H1 (cell line): ENCODE results near the gene GSK3B. TPM values are rescaled to one million over a fixed set of nuclear protein-coding genes. Genes with fewer than 3 reads are reported as not detected.

Experiments used
- CTCF ChIA-PET: fragments of 300-600 bp; sonication (Branson Sonifier 250); formaldehyde crosslinking; loops from one replicate; lab custom pipeline; 2021; ENCODE audit not compliant: partially characterized antibody; lab: Charles Lee
- POLR2A ChIA-PET: fragments of 300-600 bp; sonication (Branson Sonifier 250); formaldehyde crosslinking; loops from one replicate; lab custom pipeline; 2021; ENCODE audit warnings: inconsistent platforms; ENCODE audit not compliant: partially characterized antibody; lab: Charles Lee
- DNase-seq, 2 experiments: peaks; one replicate each; pipeline versions ENCODE4 v3.0.0 to v3.0.0-alpha.2; 2010 to 2022; ENCODE audit warnings: low spot score in 2 of 2, low read depth in 1 of 2, mixed read lengths in 1 of 2
- FAIRE-seq: peaks from 2 replicates; lab custom pipeline; 2011; peaks lifted over from hg19 to GRCh38; lab: Jason Lieb, UNC
- H2AFZ ChIP-seq: 2 replicates; pipeline ENCODE4 v1.8.1; 2012; ENCODE audit warnings: low read length, inconsistent platforms
- H2AK5ac ChIP-seq: 2 replicates; pipeline ENCODE4 v1.6.1; 2013; ENCODE audit warnings: low read depth, low read length
- H2BK120ac ChIP-seq: replicated peaks from 2 replicates; pipeline ENCODE3; 2013; ENCODE audit warnings: low read depth, low read length, inconsistent platforms
- H2BK12ac ChIP-seq: 2 replicates; pipeline ENCODE4 v1.6.1; 2013; ENCODE audit warnings: low read depth, low read length
- H2BK15ac ChIP-seq: 2 replicates; pipeline ENCODE4 v1.6.1; 2013; ENCODE audit warnings: low read length
- H2BK20ac ChIP-seq: 2 replicates; pipeline ENCODE4 v1.6.1; 2013; ENCODE audit warnings: low read length
- H2BK5ac ChIP-seq: 2 replicates; pipeline ENCODE4 v1.6.1; 2013; ENCODE audit warnings: low read depth, low read length
- H3K14ac ChIP-seq: 2 replicates; pipeline ENCODE4 v1.6.1; 2013; ENCODE audit warnings: inconsistent platforms; ENCODE audit not compliant: insufficient read length
- H3K18ac ChIP-seq: 2 replicates; pipeline ENCODE4 v1.6.1; 2013; ENCODE audit warnings: low read length; ENCODE audit errors: extremely low read depth
- H3K23ac ChIP-seq: 2 replicates; pipeline ENCODE4 v1.6.1; 2013; ENCODE audit warnings: inconsistent platforms; ENCODE audit not compliant: insufficient read length
- H3K23me2 ChIP-seq: 2 replicates; pipeline ENCODE4 v1.6.1; 2013; ENCODE audit warnings: low read depth, low read length
- H3K27ac ChIP-seq: 2 replicates; pipeline ENCODE4 v1.6.1; 2011; ENCODE audit warnings: low read depth, low read length, inconsistent platforms
- H3K27me3 ChIP-seq, 4 experiments: replicated peaks in 1 of 4; 1 replicate in 1 of 4; 2 replicates in 3 of 4; pipeline versions ENCODE4 v1.6.1 to v1.8.1; 2011 to 2013; ENCODE audit warnings: low read length in 3 of 4, mild to moderate bottlenecking in 3 of 4, inconsistent platforms in 2 of 4, mixed read lengths in 2 of 4, moderate library complexity in 1 of 4; ENCODE audit not compliant: control insufficient read depth in 3 of 4, insufficient read depth in 3 of 4; ENCODE audit errors: extremely low read depth in 1 of 4
- H3K36me3 ChIP-seq, 4 experiments: 2 replicates each; pipeline versions ENCODE4 v1.6.1 to v1.8.1; 2011 to 2013; ENCODE audit warnings: mild to moderate bottlenecking in 4 of 4, low read length in 3 of 4, moderate library complexity in 2 of 4, control low read depth in 1 of 4, inconsistent platforms in 1 of 4; ENCODE audit not compliant: insufficient read depth in 4 of 4, control insufficient read depth in 2 of 4
- H3K4ac ChIP-seq: replicated peaks from 2 replicates; pipeline ENCODE3; 2013; ENCODE audit warnings: low read length, low read depth, mixed read lengths, inconsistent platforms; ENCODE audit not compliant: insufficient read length
- H3K4me1 ChIP-seq, 4 experiments: replicated peaks in 1 of 4; 1 replicate in 1 of 4; 2 replicates in 3 of 4; pipeline versions ENCODE4 v1.6.1 to v1.8.1; 2011 to 2013; ENCODE audit warnings: low read length in 3 of 4, inconsistent platforms in 2 of 4, mixed read lengths in 1 of 4; ENCODE audit not compliant: insufficient read depth in 4 of 4, control insufficient read depth in 3 of 4
- H3K4me2 ChIP-seq, 2 experiments: 2 replicates each; pipeline versions ENCODE4 v1.6.1 to v1.8.1; 2011 to 2013; ENCODE audit warnings: low read depth in 2 of 2, low read length in 2 of 2, control low read depth in 1 of 2, inconsistent platforms in 1 of 2, mild to moderate bottlenecking in 1 of 2; ENCODE audit not compliant: insufficient read depth in 1 of 2
- H3K4me3 ChIP-seq, 4 experiments: fragments of 200-600, 300-600 bp in 1 of 4; sonication (generic), shearing (Covaris generic), sonication (Bioruptor Twin) in 1 of 4; 2 replicates each; pipeline versions ENCODE4 v1.5.1 to v1.8.1; 2011 to 2016; ENCODE audit warnings: low read length in 4 of 4, low read depth in 3 of 4, control low read depth in 2 of 4, inconsistent platforms in 2 of 4, mild to moderate bottlenecking in 2 of 4, mixed read lengths in 1 of 4, moderate library complexity in 1 of 4; ENCODE audit not compliant: insufficient read depth in 2 of 4; ENCODE audit errors: extremely low read depth in 1 of 4
- H3K56ac ChIP-seq: replicated peaks from 2 replicates; pipeline ENCODE3; 2013; ENCODE audit warnings: low read depth, mild to moderate bottlenecking, mixed read lengths, low read length, inconsistent platforms; ENCODE audit not compliant: insufficient read length
- H3K79me1 ChIP-seq: 2 replicates; pipeline ENCODE4 v1.6.1; 2013; ENCODE audit warnings: low read depth, low read length, control low read depth
- H3K79me2 ChIP-seq, 2 experiments: 2 replicates each; pipeline versions ENCODE4 v1.6.1 to v1.8.1; 2012 to 2013; ENCODE audit warnings: low read length in 2 of 2, mild to moderate bottlenecking in 2 of 2, inconsistent platforms in 1 of 2; ENCODE audit not compliant: insufficient read depth in 2 of 2, control insufficient read depth in 1 of 2
- H3K9ac ChIP-seq, 4 experiments: replicated peaks in 1 of 4; 1 replicate in 1 of 4; 2 replicates in 3 of 4; pipeline versions ENCODE4 v1.6.1 to v1.8.1; 2011 to 2013; ENCODE audit warnings: low read depth in 3 of 4, low read length in 3 of 4, control low read depth in 2 of 4, mild to moderate bottlenecking in 2 of 4, moderate library complexity in 2 of 4, inconsistent platforms in 1 of 4; ENCODE audit errors: extremely low read depth in 1 of 4
- H3K9me3 ChIP-seq, 2 experiments: 2 replicates each; pipeline versions ENCODE4 v1.6.1 to v1.8.1; 2012 to 2013; ENCODE audit warnings: mild to moderate bottlenecking in 2 of 2, moderate library complexity in 2 of 2, control low read depth in 1 of 2, inconsistent platforms in 1 of 2, low read depth in 1 of 2, low read length in 1 of 2, mixed read lengths in 1 of 2; ENCODE audit not compliant: insufficient read depth in 2 of 2
- H4K20me1 ChIP-seq, 2 experiments: replicated peaks in 1 of 2; 2 replicates each; pipeline versions ENCODE3 to v1.8.1; 2011 to 2013; ENCODE audit warnings: inconsistent platforms in 2 of 2, low read length in 2 of 2, mild to moderate bottlenecking in 1 of 2; ENCODE audit not compliant: insufficient read depth in 2 of 2, control insufficient read depth in 1 of 2
- H4K5ac ChIP-seq: 2 replicates; pipeline ENCODE4 v1.6.1; 2013; ENCODE audit warnings: low read length, low read depth, mixed read lengths, inconsistent platforms; ENCODE audit not compliant: insufficient read length
- H4K8ac ChIP-seq: 2 replicates; pipeline ENCODE4 v1.8.0; 2013; ENCODE audit warnings: mild to moderate bottlenecking, moderate library complexity, low read length, inconsistent platforms; ENCODE audit not compliant: insufficient read depth; ENCODE audit errors: extremely low read depth
- H4K91ac ChIP-seq: replicated peaks from 2 replicates; pipeline ENCODE3; 2013; ENCODE audit warnings: low read length, mixed read lengths, inconsistent platforms; ENCODE audit not compliant: insufficient read length
- GABPA ChIP-seq: IDR thresholded peaks from 2 replicates; pipeline ENCODE4 v1.6.1; 2011; ENCODE audit warnings: mild to moderate bottlenecking, low read length, moderate library complexity, borderline replicate concordance; ENCODE audit not compliant: insufficient read depth
- NANOG ChIP-seq: IDR thresholded peaks from 2 replicates; pipeline ENCODE4 v1.6.1; 2011; ENCODE audit warnings: low read length, low read depth, mild to moderate bottlenecking, inconsistent platforms; ENCODE audit not compliant: insufficient read depth, poor library complexity, severe bottlenecking
- WGBS, 2 experiments: shearing (Covaris generic) in 1 of 2; methylation state at CpG; one replicate each; pipeline versions ENCODE4 v1.1.6 to v1.1.7; 2013 to 2015; ENCODE audit warnings: low lambda C conversion rate in 2 of 2, mixed read lengths in 2 of 2, inconsistent platforms in 1 of 2, low coverage in 1 of 2, missing lambda C conversion rate in 1 of 2; ENCODE audit not compliant: insufficient replicate concordance in 2 of 2, insufficient coverage in 1 of 2, insufficient read length in 1 of 2; ENCODE audit errors: extremely low coverage in 1 of 2, missing lambda C conversion rate in 1 of 2; 5-methylcytosine and 5-hydroxymethylcytosine counted together
- polyA plus RNA-seq, 7 experiments: library from polyadenylated mRNA; depleted of rRNA in 3 of 7; stranded (reverse) in 5 of 7; unstranded in 2 of 7; fragments of >200 nt in 5 of 7; fragments of 200-250 nt in 2 of 7; gene quantifications; 1 replicate in 5 of 7; 2 replicates in 1 of 7; 4 replicates in 1 of 7; pipeline versions ENCODE4 v1.2.1 to v1.2.3, GENCODE V29; 2011 to 2013; ENCODE audit warnings: missing spikeins in 2 of 7, mixed read lengths in 2 of 7
- total RNA-seq: library from RNA; stranded (reverse); fragmentation: NEBNext Ultra II Directional; extraction: Animal tissue kit (Norgen Biotek cat#: 25700); gene quantifications from 2 replicates; pipeline ENCODE4 v1.2.1, GENCODE V29; 2021

GSK3B gene
- total and polyA plus RNA-seq, 2 of the 8 experiments (the other 6 are each of a cell fraction or from before 2014, with no cell fraction given): 24.2 to 50.7 TPM

- Histone ChIP-seq H3K23ac (no peak overlapping the region), H4K5ac (no peak overlapping the region), H2AFZ (no peak overlapping the region), H3K4me2 (no peak overlapping the region), H3K36me3 (peaks cover 4 to 24% (median 15%) of the 10 kb centered on the region in 4 experiments; a peak in 7 of 8 replicates), H3K79me1 (no peaks in the 10 kb centered on the region), H3K14ac (no peak overlapping the region), H4K8ac (no peak overlapping the region), H4K20me1 (peaks cover 0 to 1% of the 10 kb centered on the region in 2 experiments), H3K9me3 (peaks cover 0 to 7% of the 10 kb centered on the region in 2 experiments; a peak in 1 of 4 replicates), H2BK5ac (no peak overlapping the region), H3K18ac (no peak overlapping the region), H3K9ac (no peak overlapping the region), H3K56ac (no peak overlapping the region), H3K4ac (no peak overlapping the region), H2BK120ac (no peak overlapping the region), H3K23me2 (no peaks in the 10 kb centered on the region), H2AK5ac (no peak overlapping the region), H2BK15ac (no peak overlapping the region), H3K4me3 (no peak overlapping the region), H3K79me2 (no peaks in the 10 kb centered on the region), H4K91ac (no peak overlapping the region), H2BK20ac (no peak overlapping the region), H3K27me3 (no peaks in the 10 kb centered on the region), H3K4me1 (no peaks in the 10 kb centered on the region), H3K27ac (no peak overlapping the region), H2BK12ac (no peak overlapping the region)
- ChIA-PET CTCF (no interaction called here), POLR2A (no interaction called here)
- 85% methylated on average over 2 of the region's 2 CpGs; no CpG with 5 or more reads in 1 of the 2 experiments for WGBS, 2 experiments
- FAIRE-seq: no peak
- DNase-seq: no peak
- TF ChIP-seq NANOG (no peak), GABPA (no peak)
Measured at GRCh38 chr3:119862616-119863015, 231.6 kb downstream of the GSK3B start.
